Stimulated activated CD4-positive, alpha-beta T cell treated with anti-CD3 and anti-CD28 coated beads, Interleukin-2, amount 100 ng/mL, for 48 hours (primary cell): ENCODE data around the gene PGAP6.
A peak's percentile ranks its signal among the peaks of the same experiment; 100 is the strongest.
"Not testable (repeated sequence)": the region's sequence is repeated elsewhere in the genome, so short reads cannot be mapped to it uniquely, and the experiment has no call there.

Experiments
- DNase-seq, 2 donors: peaks; one replicate each; pipeline ENCODE4 v3.0.0-alpha.2; 2020

The PGAP6 gene

DNA sequence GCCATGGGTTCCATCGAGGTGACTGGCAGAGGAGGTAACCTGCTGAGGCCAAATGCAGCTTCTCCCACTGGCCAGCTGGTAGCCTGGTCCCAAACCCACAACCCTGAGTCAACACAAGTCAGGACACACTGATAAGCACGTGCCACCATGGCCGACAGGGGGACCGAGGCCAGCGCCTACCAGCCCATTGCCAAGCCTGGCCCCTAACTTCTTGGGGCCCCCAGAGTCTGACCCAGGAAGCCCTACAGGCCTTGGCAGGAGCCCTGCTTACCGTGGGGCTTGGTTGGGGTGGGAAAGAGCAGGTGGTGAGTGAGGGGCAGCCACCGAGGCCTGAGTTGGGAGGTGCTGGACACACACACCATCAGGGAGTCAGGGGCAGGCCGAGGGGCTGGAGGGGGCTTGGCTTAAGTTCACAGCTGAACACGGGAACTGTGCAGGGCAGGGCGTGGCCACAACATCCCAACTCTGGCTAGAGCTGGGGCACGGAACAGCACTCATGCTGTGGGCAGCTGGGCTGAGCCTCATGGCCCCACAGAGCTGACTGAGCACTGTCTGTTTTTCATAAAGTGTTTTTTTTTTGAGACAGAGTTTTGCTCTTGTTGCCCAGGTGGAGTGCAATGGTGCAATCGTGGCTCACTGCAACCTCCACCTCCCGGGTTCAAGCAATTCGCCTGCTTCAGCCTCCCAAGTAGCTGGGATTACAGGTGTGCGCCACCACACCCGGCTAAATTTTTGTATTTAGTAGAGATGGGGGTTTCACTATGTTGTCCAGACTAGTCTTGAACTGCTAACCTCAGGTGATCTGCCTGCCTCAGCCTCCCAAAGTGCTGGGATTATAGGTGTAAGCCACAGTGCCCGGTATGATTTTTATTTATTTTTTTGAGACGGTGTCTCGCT is 16.9 kb downstream of the PGAP6 start:
- no peak for DNase-seq

DNA sequence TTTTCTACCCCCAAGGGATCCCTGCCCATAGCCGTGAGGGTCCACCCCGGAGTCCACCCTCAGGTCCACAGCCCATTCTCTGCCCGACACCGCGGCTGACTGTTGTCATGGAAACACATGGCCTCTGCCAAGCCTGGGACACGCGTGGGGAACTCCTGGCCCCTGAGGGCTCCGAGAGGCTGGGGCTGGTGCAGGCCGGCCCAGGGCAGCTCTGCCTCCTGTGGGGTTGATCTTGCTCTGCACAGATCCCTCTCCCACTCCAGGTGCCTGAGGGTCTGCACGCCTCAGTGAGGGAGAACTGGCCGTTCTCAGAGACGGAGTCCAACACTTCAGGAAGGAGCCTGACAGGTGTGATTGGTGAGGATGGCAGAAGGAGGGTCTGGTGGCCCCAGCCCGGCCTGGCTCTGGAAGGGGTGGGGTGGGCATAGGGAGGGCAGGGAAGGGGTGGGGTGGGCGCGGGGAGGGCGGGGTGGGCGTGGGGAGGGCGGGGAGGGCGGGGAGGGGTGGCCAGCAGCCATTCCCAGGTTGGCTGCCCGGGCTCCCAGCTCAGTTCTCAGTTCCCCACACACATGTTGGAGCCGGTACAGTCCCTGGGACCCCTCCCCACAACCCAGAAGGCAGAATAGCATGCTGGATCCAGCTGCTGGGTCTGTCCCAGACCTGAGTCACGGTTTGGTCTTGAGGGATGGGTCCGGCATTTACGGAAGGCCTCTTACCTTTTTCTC is 17.9 kb downstream of the PGAP6 start:
- no peak for DNase-seq

DNA sequence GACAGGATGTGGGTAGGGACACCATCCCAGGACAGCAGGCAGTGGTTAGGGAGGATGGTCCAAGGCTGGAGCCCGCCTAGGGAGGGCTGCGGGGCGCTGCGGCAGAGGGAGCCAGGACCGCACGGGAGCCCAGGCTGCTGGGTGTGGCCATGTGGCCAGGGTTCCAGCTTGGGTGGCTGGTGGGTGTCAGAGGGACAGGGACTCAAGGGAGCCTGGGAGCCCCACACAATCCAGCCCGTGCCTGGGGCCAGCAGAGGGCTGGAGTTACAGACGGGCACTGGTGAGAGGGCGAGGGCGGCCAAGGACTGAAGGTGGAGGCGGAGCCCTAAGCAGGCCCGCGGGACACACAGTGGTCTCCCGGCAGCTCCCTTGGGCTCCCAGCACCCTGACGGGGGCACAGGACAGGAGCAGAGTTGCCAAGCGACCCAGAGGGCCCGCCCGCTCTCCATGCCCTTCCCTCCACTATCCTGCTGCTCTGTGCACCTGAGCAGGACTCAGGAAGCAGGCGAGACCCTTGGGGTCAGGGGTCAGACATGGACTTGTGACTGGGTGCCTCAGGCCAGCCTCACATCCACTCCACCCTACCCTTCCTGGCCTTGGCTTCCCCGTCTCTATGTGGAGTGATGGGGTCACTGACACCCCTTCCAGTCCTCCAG is 18.5 kb downstream of the PGAP6 start:
- DNase-seq, result no peak

DNA sequence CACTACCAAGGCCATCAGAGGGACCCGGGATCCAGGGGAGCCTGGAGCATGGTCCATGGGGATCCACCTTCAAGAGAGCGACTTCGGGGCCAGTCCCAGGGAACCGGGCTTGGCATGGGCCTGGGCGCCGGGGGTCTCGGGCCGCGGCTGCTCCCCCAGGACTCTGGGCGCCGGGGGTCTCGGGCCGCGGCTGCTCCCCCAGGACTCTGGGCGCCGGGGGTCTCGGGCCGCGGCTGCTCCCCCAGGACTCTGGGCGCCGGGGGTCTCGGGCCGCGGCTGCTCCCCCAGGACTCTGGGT is 19.1 kb downstream of the PGAP6 start:
- DNase-seq, result not testable (repeated sequence)

DNA sequence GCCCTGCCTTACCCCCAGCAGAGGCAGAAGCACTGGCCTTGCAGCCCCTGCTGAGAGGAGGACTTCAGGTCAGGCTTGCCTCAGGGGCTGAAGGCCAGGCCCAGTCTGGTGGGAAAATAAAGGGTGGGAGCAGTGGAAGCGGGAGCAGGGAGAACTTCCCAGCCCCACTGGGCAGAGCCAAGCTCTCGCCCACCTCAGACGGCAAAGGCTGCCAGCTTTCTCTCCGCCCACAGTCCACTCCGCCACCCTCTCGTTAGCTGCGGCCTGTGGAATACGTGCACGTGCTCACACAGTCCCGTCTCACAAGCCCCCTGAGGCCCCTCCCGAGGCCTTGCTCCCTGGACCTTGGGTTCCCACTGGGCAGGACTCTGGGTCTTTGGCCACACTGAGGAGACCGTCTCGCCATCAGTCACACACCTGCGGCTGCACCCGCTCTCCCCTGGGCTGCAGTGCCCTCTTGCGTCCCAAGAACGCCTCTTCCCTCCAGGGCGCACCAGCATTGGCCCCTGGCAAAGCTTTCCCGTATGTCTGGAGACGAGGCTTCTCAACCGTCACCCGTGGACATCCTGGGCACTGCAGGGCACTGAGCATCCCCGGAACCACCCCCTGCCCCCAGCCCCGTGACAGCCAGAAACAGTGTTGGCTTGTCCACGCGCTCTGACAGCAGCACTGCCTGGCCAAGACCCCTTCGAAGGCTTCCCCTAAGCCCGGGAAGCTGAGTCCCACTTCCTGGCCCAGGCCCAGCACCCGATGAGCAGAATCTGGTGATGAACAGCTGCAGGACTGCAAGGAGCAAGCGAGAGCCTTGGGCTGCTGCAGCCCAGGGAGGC is 19.7 kb downstream of the PGAP6 start:
- peak; percentile 61 to 65 for DNase-seq

DNA sequence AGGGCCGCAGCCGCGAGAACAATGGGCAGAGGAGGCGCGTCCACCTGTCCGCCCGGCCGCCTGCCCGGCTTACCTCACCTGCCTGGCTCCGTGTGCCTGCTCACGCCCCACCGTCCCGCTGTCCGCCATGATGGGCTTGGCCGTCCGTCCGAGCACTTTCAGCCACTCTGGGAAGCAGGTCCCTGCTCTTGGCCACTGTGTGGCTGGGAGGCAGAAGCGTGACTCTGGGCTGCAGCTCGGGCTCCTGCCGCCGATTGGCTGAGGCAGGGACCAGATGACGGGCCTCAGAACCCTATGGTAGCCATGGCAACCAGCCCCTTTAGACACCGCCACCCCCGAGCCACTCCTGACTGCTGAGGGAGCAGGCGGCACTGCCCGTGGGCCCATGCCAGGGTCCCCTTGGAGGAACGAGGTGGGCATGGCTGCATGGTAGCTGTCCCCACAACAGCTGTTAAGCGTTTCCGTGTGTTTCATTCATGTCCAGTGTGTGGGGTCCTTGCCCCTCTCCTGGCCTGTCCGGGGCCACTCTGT is 20.4 kb downstream of the PGAP6 start:
- no peak for DNase-seq

DNA sequence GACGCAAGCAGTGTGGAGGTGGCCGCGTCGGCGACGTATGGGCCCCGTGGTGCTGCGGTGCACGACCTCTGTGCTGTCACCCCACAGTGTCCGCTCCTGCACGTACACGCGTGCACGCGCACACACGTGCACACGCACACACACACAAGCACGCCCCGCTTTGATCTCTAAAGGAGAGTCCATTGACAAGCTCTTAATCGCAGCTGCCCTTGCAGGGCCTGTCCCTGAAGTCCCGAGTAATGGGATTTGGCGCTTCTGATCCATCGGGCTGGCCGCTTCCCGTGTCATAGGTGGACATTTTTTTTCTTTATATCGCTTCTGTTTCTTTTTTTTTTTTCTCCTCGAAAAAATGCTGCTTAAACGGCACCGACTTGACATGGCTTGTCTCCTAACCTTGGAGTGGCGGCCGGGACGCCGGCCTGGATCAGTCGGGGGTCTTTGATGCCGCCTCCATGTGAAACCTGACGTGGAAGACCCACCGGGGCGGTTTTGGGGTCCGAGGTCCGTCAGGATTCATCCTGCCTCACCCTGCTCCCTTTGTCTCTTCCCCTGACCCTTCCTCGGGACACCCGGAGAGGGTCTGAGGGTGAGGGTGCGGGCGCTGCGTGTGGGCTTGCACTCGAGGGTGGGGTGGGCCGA is 21.0 kb downstream of the PGAP6 start:
- DNase-seq, result no peak

DNA sequence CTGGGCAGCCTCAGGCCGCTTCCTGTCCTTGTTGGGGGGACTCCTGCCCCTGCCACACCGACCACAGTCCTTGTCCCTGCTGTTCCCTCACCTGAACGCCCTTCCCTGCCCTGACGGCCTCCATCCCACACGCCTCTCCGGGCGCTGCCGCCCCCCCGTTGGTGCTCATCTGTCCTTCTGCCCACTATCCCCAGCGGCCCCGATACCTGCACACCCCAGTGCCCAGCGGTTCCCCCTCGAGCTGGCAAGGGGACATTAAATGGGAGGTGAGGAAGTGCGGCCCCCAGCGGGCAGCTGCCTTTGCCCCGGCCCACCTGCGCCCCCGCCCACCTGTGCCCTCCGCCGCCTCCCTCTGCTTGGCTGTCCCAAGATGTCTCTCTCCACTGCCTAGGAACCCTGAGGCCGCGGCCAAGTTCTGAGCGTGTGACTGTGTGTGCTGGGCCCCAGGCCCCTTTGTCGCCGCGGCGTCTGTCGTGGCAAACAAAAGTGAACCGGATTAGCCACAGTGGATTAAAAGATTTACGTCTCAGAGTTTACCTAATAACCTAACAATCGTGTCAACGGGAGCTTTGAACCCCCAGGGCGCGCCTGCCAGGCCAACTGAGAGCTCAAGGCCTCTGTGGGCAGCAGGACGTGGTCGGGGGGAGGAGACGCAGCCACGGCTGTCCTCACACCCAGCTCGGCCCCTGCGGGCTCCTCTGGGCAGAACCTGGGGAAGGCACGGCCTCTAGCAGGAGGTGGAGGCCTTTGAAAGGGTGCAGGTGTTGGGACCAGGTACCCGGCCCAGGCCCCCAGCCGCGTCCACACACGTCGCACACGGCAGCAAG is 21.7 kb downstream of the PGAP6 start:
- DNase-seq, result no peak

DNA sequence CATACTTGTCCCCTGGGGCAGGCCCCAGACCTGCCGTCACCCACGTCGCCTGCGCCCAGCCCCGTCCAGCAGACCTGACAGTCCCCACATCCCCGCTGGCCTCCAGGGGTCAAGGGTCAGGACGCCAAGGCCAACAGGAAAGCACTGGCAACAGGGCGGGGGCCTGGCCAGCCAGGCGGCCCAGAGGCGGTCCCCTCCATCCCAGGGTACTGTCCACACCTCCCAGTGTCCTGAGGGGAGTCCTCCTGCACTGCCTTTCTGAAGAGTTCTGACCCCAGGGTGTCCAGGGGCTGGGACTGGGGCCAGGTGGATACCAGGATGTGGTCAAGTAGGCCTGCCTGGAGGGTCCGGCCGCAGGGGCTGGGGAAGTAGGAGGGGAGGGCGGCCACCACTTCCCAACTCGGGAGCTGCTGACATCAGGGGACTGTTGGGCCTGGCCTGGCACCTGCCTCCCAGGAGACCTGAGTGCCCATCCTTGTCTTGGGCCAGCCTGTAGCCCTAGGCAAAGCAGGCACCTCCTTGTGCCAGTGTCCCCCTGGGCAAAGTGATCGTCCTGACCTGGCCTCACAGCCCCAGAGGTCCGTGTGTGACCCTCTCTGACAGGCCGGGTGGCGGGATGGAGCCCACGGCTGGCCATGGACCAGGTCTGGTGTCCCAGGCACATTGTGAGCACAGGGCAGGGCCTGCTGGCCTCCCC is 22.6 kb downstream of the PGAP6 start:
- DNase-seq, result no peak

DNA sequence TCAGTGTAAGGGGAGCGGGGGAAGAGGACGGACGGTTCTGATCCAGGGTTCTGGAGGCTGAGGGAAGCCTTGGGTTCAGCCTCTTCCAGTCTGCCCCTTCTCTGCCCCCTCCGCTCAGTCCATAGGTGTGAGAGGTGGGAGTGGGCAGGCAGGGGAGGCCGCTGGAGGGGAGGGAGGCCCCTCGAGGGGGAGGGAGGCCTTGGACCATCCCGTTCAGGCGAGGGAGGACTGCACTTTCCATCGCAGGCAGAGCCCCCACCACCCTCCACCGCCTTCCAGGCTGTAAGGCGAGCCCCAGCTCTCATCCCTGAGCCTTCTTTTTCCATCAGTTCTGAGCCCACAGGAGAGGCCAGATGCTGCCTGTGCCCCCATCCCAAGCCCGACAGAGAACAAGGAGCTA is 25.0 kb downstream of the PGAP6 start:
- no peak for DNase-seq

DNA sequence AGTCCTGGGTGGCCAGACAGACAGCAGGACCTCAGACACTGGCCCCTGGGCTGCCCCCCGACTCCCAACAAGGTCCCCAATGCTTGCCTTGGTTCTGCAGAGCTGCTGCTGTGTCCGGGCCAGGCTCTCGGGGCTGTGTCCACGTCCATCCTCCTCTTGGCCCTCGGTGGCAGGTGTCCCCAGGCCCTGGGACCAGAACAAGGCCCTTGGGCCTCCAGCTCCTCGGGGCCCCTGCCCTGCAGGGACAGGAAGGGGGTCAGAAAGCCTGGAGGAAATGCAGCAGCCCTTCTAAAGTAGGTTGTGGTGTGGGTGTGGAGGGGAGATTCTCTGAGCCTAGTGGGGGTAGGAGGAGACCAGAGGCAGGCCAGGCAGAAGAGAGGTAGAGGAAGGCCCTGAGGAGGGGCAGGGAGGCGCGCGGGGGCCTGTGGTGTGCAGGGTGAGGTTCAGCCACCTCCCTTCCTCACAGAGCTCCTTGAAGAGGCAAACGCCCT is 26.8 kb downstream of the PGAP6 start:
- no peak for DNase-seq

DNA sequence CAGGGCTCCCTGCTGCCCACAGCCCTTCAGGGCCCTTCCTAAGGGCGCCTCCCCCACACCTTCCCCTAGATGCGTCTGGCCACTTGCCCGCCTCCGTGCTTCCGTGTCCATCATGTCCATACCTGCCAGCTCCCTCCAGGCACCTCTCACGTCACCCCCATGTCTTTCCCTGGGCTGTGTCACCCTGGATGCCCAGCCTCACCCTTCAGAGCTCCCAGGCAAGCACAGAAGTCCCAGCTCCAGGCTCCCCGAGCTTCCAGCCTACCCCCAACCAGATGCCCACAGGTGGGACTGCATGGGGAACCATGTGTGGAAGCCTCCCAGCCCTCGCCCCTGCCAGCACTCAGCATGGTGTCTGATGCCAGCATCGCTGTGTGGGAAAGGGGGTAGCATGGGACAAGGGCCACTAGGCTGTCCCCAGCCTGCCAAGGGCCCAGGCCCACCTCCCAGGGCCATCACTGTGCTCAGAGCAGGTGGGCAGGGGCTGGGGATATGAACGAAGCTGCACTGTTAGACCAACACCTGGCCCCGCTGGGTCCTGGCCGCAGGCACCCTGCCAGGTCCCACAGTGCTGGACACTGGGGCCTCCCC is 27.4 kb downstream of the PGAP6 start:
- DNase-seq, result no peak

DNA sequence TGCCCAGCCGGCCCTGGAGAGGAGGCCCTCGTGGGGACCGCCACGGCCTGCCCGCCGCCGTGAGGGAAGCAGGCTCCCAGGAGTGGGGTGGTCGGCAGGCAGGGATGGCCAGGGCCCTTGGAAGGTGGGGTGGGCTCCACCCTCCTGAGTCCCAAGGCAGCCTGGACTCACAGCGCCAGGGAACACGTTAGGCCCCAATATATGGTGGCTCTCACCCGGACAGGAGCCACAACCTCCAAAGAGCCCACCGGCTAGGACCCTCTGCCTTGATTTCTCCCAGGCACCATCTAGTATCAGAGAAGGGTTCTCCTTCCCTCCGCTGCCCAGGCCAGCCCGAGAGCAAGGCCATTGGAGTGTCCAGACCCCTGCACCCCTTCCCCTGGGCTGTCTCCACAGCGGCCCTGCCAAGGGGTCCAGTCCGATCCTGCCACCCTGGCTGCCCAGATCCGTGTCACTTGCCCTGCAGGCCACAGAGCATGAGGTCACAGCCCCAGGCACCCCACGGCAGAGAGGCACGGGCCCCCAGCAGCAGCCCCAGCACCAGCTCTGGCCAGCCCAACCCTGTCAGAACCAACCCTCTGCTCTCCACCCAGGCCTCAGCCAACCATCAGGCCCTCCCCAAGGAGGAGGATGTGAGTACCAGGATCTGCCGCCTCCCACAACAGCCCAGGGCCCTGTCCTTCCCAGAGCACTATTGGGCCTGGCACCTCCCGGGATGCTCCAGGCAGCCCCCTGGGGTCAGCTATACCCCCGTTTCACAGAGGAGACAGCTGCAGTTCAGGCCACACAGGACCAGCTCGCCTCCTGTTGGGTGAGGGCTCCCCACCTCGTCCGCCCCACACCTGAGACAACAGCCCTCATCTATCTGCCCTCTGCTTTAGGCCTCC is 28.1 kb downstream of the PGAP6 start:
- no peak for DNase-seq

DNA sequence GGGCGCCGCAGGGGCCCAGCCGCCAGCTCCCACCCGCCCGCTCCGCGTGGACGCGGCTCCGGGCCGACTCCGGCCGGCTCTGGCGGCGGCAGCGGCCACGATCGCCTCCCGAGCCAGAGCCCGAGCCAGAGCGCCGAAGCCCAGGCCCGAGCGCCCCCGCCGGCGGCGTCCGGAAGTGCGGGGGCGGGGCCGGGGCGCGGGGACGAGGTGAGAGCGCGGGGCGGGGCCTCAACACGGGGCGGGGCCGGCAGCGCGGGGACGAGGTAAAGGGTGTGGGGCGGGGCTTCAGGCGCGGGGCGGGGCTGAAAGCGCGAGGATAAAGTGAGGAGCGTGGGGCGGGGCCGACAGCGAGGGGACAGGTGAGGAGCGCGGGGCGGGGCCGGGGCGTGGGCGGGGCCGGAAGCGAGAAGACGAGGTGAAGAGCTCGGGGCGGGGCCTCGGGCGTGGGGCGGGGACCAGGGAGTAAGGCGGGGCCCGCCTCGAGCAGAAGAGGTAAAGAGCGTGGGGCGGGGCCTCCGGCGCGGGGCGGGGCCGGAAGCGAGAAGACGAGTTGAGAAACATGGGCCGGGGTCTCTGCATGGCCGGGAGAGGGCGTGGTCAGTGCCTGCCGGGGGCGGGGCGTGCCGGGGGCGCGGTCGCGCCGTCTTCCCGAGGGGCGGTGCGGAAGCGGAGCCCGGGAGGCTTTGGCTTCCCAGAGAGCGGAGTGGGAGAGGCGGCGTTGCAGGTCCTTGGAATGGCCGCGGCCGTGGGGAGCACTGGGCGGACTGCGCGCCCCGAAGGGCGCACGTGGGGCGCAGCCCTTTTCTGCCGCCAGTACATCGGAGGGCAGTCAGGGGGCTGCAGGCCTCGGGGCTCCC is 29.0 kb downstream of the PGAP6 start, which contains the start of gene AXIN1:
Gene AXIN1, minus strand, starts transcription at position 177 of the 857 bp plus-strand sequence. CDS start 5,698 bp downstream, outside the sequence.
- peak; percentile 100 for DNase-seq

DNA sequence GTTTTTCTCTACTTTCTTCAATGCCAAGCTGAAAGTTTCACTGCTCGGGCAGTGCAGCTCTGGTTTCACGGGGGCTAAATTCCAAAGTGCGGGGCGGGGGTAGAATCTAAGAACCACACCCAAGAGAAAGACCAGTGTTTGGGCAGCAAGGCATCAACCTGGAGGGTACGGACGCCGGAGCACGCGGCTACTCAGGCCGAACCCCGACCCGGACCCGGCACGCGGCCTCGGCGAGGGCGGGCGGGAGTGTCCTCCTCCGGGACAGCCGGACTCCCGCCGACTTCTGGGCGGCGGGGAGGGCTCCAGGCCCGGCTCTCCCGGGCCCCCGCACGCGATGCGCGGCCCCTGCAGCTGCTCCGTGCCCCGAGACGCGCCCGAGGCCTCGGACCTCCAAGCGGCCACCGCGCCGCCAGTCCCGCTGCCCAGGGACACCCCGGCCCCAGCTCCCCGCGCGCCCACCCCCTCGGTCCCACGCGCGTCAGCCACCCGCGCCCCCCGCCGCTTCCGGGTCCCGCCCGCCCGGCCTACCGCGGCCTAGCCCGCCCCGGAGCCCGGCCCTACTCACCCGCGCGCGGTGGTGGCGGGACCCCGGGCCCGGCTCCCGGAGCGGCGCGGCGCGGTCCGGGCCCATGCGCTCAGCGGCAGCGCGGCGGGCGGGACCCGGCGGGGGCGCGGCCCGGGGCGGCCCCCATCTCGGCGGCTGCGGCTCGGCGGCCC is 29.8 kb downstream of the PGAP6 start:
- peak in 1 of 2 donors; percentile 27 for DNase-seq

DNA sequence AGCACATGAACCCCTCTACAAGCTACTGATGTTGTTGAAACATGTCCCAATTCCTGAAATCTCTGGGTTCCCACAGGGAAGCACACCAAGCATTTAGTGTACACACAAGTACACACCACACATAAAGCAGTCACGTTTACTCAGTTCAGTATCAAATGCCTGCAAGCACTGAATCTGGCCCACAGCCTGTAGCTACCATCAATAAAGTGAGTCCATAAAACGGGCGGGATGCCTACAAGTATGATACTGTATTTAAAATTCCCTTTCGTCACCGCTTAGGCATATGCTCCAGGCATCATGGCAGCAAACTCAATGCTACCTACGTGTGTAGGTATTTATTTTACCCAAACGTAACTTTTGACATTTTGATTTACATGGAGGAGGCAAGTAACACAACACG is 31.6 kb downstream of the PGAP6 start:
- no peak for DNase-seq

DNA sequence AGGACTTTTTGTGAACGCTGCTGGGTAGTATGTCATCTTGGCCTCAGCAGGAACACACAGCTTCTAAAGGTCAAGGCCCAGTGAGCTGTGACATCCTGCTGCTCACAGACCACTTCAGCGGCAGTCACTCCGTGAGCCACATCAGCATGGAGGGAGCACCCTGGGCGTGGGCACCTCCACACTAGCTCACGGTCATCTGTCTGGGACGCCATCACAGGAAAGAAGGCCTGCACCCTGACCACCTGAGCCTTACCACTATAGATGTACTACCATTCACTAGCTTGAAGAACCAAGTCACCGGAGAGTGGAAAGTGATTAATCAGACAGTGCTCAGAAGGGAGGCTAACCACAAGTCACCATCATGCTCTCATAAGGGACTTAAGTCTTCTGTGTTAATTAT is 32.6 kb downstream of the PGAP6 start:
- DNase-seq, result no peak
